Stomach (tissue), 4 donors: ENCODE data around the gene MIS18A.

Experiments
- CTCF ChIP-seq, 7 experiments: fragments of 450-650 bp in 4 of 7; fragments of 200-600 bp in 3 of 7; sonication (generic) in 3 of 7; IDR thresholded peaks; one replicate each; pipeline ENCODE4 v1.5.1; 2016 to 2019; ENCODE audit warnings: antibody characterized with exemption in 7 of 7, control low read depth in 2 of 7, mild to moderate bottlenecking in 1 of 7
- POLR2AphosphoS5 ChIP-seq, 3 donors: sonication (generic); formaldehyde crosslinking; IDR thresholded peaks; one replicate each; pipeline ENCODE4 v1.6.1; 2016; ENCODE audit warnings: antibody characterized with exemption in 3 of 3

GRCh38 chr21:32307706-32308105, 28.9 kb upstream of the MIS18A start:
- TF ChIP-seq CTCF (IDR thresholded peaks at IDR 0.05) (no peak), POLR2AphosphoS5 (IDR thresholded peaks at IDR 0.05) (no peak)
